Measurements from ENCODE around the gene PDP2. TPM values are rescaled to one million over a fixed set of nuclear protein-coding genes. Genes with fewer than 3 reads are reported as not detected.

PDP2 gene
- total RNA-seq, 1 donor, result 6.2 TPM

GRCh38 chr16:66926961-66927436, 46.7 kb downstream of the PDP2 start:
- no peak overlapping the region for H3K4me3 ChIP-seq (ENCODE audit: low read depth, low read length)
- peak; percentile 81 for DNase-seq (ENCODE audit: low read depth)
- TF ChIP-seq CTCF (IDR thresholded peaks at IDR 0.05; ENCODE audit: insufficient read depth, low read length), result no peak

- no peak for TF ChIP-seq CTCF (IDR thresholded peaks at IDR 0.05; ENCODE audit: insufficient read depth, low read length)
- no peak for DNase-seq (ENCODE audit: low read depth)
- H3K4me3 ChIP-seq (ENCODE audit: low read depth, low read length), result no peak overlapping the region
These were observed 47.8 kb downstream of the PDP2 start for GRCh38 chr16:66927918-66928649.

GRCh38 chr16:66928702-66929388, 48.5 kb downstream of the PDP2 start:
- peak; percentile 41 for DNase-seq (ENCODE audit: low read depth)

GRCh38 chr16:66930189-66930588, 49.9 kb downstream of the PDP2 start:
- TF ChIP-seq CTCF (IDR thresholded peaks at IDR 0.05; ENCODE audit: insufficient read depth, low read length), result no peak
- H3K4me3 ChIP-seq (ENCODE audit: low read depth, low read length), result no peak overlapping the region
- DNase-seq (ENCODE audit: low read depth), result peak; percentile 52

More at GRCh38 chr16:66928702-66929388, 48.5 kb downstream of the PDP2 start:
- H3K4me3 ChIP-seq (ENCODE audit: low read depth, low read length), result no peak overlapping the region
- TF ChIP-seq CTCF (IDR thresholded peaks at IDR 0.05; ENCODE audit: insufficient read depth, low read length), result peak; percentile 53

GRCh38 chr16:66931665-66932064, 51.4 kb downstream of the PDP2 start:
- no peak for TF ChIP-seq CTCF (IDR thresholded peaks at IDR 0.05; ENCODE audit: insufficient read depth, low read length)
- H3K4me3 ChIP-seq (ENCODE audit: low read depth, low read length), result no peak overlapping the region
- no peak for DNase-seq (ENCODE audit: low read depth)

- DNase-seq (ENCODE audit: low read depth), result no peak
- H3K4me3 ChIP-seq (ENCODE audit: low read depth, low read length), result no peak overlapping the region
- no peak for TF ChIP-seq CTCF (IDR thresholded peaks at IDR 0.05; ENCODE audit: insufficient read depth, low read length)
These were observed 51.8 kb downstream of the PDP2 start for GRCh38 chr16:66932076-66932475.
